Measurements from ENCODE around the gene ZNF460. TPM values are rescaled to one million over a fixed set of nuclear protein-coding genes. Genes with fewer than 3 reads are reported as not detected.

The ZNF460 gene
- total RNA-seq, 1 donor from 2014 or later: 56.5 TPM

- H3K4me1 ChIP-seq: no peaks in the 10 kb centered on the region
- H3K27me3 ChIP-seq: no peaks in the 10 kb centered on the region
- no peak for DNase-seq (ENCODE audit: low spot score in 2 of 2)
- peaks cover 82 to 99% of the 10 kb centered on the region in 2 donors for H3K36me3 ChIP-seq
- TF ChIP-seq CTCF (IDR thresholded peaks at IDR 0.05): no peak
- intact Hi-C loops (cut with DNase I): no loop called here
- H3K4me3 ChIP-seq: no peak overlapping the region
- H3K27ac ChIP-seq: no peak overlapping the region
- peaks cover 66 to 99% of the 10 kb centered on the region in 2 donors for H3K9me3 ChIP-seq
These were observed 12.3 kb downstream of the ZNF460 start for GRCh38 chr19:57292547-57292946.

GRCh38 chr19:57293719-57294118 is 13.4 kb downstream of the ZNF460 start:
- DNase-seq (ENCODE audit: low spot score in 2 of 2): no peak
- Histone ChIP-seq H3K9me3 (peaks cover 54 to 99% of the 10 kb centered on the region in 2 donors), H3K36me3 (peaks cover 74 to 97% of the 10 kb centered on the region in 2 donors), H3K27me3 (no peaks in the 10 kb centered on the region), H3K4me3 (no peak overlapping the region), H3K4me1 (no peaks in the 10 kb centered on the region), H3K27ac (no peak overlapping the region)
- no peak for TF ChIP-seq CTCF (IDR thresholded peaks at IDR 0.05)
- intact Hi-C loops (cut with DNase I): no loop called here

- Histone ChIP-seq H3K36me3 (peaks cover 54 to 84% of the 10 kb centered on the region in 2 donors), H3K4me1 (no peaks in the 10 kb centered on the region), H3K9me3 (peaks cover 4 to 92% of the 10 kb centered on the region in 2 donors), H3K4me3 (no peak overlapping the region), H3K27ac (no peak overlapping the region), H3K27me3 (no peaks in the 10 kb centered on the region)
- peak in 1 of 2 donors; percentile 67 for DNase-seq (ENCODE audit: low spot score in 2 of 2)
- intact Hi-C loops (cut with DNase I): no loop called here
- TF ChIP-seq CTCF (IDR thresholded peaks at IDR 0.05): no peak
These were observed 21.8 kb downstream of the ZNF460 start for GRCh38 chr19:57302020-57302465.

- no peak for TF ChIP-seq CTCF (IDR thresholded peaks at IDR 0.05)
- no peak for DNase-seq (ENCODE audit: low spot score in 2 of 2)
- peaks cover 4 to 90% of the 10 kb centered on the region in 2 donors for H3K9me3 ChIP-seq
- H3K4me3 ChIP-seq: no peak overlapping the region
- H3K27me3 ChIP-seq: no peaks in the 10 kb centered on the region
- no peak overlapping the region for H3K27ac ChIP-seq
- H3K36me3 ChIP-seq: peaks cover 54 to 76% of the 10 kb centered on the region in 2 donors
- H3K4me1 ChIP-seq: no peaks in the 10 kb centered on the region
- intact Hi-C loops (cut with DNase I): no loop called here
These were observed 22.6 kb downstream of the ZNF460 start for GRCh38 chr19:57302727-57303401.

- H3K4me1 ChIP-seq: no peaks in the 10 kb centered on the region
- no peak overlapping the region for H3K27ac ChIP-seq
- TF ChIP-seq CTCF (IDR thresholded peaks at IDR 0.05): no peak
- H3K4me3 ChIP-seq: no peak overlapping the region
- peaks cover 38 to 55% of the 10 kb centered on the region in 2 donors for H3K36me3 ChIP-seq
- no peaks in the 10 kb centered on the region for H3K27me3 ChIP-seq
- peaks cover 4 to 85% of the 10 kb centered on the region in 2 donors for H3K9me3 ChIP-seq
- no peak for DNase-seq (ENCODE audit: low spot score in 2 of 2)
- intact Hi-C loops (cut with DNase I): no loop called here
These were observed 24.8 kb downstream of the ZNF460 start for GRCh38 chr19:57305056-57305455.
